Left ventricle myocardium inferior (tissue), 1 donor: ENCODE results near the gene CDHR3. TPM values are rescaled to one million over a fixed set of nuclear protein-coding genes. Genes with fewer than 3 reads are reported as not detected.

Experiments used
- DNase-seq: peaks from one replicate; pipeline ENCODE4 v3.0.0-alpha.2; 2020
- H3K27ac ChIP-seq: fragments of 200-600 bp; replicated peaks from 2 replicates; pipeline ENCODE4 v1.8.0; 2021
- H3K27me3 ChIP-seq: fragments of 200-600 bp; 2 replicates; pipeline ENCODE4 v1.8.0; 2021; ENCODE audit warnings: low read depth
- H3K36me3 ChIP-seq: fragments of 200-600 bp; 2 replicates; pipeline ENCODE4 v1.8.0; 2021
- H3K4me1 ChIP-seq: fragments of 200-600 bp; 2 replicates; pipeline ENCODE4 v1.8.0; 2021
- H3K4me3 ChIP-seq: fragments of 200-600 bp; 2 replicates; pipeline ENCODE4 v1.8.0; 2021; ENCODE audit warnings: mild to moderate bottlenecking, moderate library complexity
- H3K9me3 ChIP-seq: fragments of 200-600 bp; replicated peaks from 2 replicates; pipeline ENCODE4 v1.8.0; 2021
- intact Hi-C: fragments of 100-400 bp; cut with micrococcal nuclease; formaldehyde crosslinking; loops from one replicate; pipeline ENCODE4 v1.11.0; 2022
- total RNA-seq: library from RNA; stranded (reverse); fragmentation: NEBNext Ultra II Directional; extraction: Animal tissue kit (Norgen Biotek cat#: 25700); gene quantifications from one replicate; pipeline ENCODE4 v1.2.1, GENCODE V29; 2021
- TF ChIP-seq, protein P1 (sequence below): fragments of 200-600 bp; IDR thresholded peaks from 2 replicates; pipeline ENCODE4 v1.8.0; 2021; ENCODE audit warnings: antibody characterized with exemption, mild to moderate bottlenecking, borderline replicate concordance
- donor health status: DM: no; HTN: yes; CAD: no; lungs with severe emphysema.

Gene CDHR3
- total RNA-seq, 1 donor from 2014 or later: 11.4 TPM

DNA sequence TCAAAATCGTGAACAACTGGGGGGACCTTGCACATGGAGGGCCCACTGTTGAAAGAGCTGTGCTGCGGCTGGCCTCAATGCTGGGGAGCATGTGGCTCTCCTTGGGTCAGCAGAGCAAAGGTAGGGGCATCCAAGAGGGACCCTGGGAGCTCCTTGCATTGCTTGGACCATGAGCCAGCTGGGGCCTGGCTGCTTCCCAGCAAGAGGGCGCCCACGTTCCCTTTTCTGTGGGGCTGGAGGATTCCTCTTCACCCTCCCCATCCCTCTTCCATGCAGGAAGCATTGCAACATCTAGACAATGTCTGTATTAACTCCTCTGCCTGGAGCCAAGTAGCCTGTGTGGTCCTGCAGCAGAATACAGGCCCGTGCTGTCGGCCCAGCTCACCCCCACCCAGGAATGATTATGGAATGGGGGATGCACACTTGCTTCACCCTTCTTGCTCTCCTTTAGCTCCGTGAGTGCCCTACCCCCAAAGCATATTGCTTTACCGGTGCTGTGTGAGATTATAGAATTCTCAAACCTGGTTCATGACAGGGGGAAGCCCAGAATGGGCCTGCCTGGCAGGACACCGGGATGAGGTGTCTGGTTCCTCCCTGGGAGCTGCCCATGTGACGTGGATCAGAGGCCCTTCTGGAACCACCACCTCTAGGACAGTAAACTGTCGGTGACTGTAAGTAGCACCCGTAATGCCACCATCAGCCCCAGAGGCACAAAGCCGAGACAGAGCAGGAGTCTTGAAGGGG, 87.1 kb downstream of the CDHR3 start:
- TF ChIP-seq, protein P1, sequence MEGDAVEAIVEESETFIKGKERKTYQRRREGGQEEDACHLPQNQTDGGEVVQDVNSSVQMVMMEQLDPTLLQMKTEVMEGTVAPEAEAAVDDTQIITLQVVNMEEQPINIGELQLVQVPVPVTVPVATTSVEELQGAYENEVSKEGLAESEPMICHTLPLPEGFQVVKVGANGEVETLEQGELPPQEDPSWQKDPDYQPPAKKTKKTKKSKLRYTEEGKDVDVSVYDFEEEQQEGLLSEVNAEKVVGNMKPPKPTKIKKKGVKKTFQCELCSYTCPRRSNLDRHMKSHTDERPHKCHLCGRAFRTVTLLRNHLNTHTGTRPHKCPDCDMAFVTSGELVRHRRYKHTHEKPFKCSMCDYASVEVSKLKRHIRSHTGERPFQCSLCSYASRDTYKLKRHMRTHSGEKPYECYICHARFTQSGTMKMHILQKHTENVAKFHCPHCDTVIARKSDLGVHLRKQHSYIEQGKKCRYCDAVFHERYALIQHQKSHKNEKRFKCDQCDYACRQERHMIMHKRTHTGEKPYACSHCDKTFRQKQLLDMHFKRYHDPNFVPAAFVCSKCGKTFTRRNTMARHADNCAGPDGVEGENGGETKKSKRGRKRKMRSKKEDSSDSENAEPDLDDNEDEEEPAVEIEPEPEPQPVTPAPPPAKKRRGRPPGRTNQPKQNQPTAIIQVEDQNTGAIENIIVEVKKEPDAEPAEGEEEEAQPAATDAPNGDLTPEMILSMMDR: no peak
- intact Hi-C loops: no loop called here
- no peak for DNase-seq

DNA sequence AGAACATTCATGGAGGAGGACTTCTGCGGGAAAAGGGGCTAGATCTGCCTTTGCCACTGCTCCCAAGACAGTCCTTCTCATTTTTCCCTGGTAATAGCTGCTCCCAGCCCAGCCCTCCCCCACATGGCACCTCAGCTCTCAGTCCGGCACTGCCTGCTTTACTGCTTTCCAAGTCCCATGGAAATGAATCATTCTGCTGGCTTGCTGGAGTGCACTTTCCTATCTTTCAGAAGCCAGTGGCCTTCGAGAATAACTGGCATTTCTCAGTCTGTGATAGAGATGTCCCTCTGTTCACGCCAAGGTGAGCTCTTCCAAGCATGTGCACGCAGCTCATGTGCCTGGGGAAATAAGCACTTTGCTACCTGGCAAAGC, 87.7 kb downstream of the CDHR3 start:
- H3K4me1 ChIP-seq: peaks cover 9% of the 10 kb centered on the region
- intact Hi-C loops: no loop called here
- DNase-seq: no peak
- H3K4me3 ChIP-seq: no peak overlapping the region
- no peaks in the 10 kb centered on the region for H3K36me3 ChIP-seq
- no peaks in the 10 kb centered on the region for H3K27me3 ChIP-seq
- H3K9me3 ChIP-seq: peaks cover 7% of the 10 kb centered on the region
- TF ChIP-seq, protein P1: no peak
- H3K27ac ChIP-seq: no peak overlapping the region

More for the DNA sequence above, 87.1 kb downstream of the CDHR3 start:
- H3K27ac ChIP-seq: no peak overlapping the region
- no peak overlapping the region for H3K4me3 ChIP-seq
- H3K27me3 ChIP-seq: no peaks in the 10 kb centered on the region
- H3K36me3 ChIP-seq: no peaks in the 10 kb centered on the region
- H3K9me3 ChIP-seq: peaks cover 7% of the 10 kb centered on the region
- H3K4me1 ChIP-seq: peaks cover 9% of the 10 kb centered on the region

DNA sequence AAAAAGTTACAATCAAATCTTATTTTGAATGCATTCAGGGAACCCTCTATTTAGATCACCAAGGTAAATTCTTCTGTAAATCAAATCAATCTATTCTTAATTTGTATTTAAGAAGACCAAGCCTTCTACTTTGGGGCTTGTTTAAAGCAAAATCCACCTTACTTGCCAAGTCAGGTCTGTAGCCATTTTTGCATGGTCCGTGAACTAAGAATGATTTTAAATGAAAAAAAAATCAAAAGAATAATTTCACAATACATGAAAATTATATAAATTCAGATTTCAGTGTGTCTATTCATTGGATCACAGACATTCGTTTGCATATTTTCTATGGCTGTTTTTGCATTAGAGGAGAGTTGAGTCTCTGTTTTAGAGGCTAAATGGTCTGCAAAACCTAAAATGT, 89.6 kb downstream of the CDHR3 start:
- Histone ChIP-seq H3K4me1 (peaks cover 13% of the 10 kb centered on the region), H3K27ac (no peak overlapping the region), H3K36me3 (no peaks in the 10 kb centered on the region), H3K9me3 (peaks cover 7% of the 10 kb centered on the region), H3K4me3 (no peak overlapping the region), H3K27me3 (no peaks in the 10 kb centered on the region)
- TF ChIP-seq, protein P1: no peak
- intact Hi-C loops: no loop called here
- DNase-seq: no peak

DNA sequence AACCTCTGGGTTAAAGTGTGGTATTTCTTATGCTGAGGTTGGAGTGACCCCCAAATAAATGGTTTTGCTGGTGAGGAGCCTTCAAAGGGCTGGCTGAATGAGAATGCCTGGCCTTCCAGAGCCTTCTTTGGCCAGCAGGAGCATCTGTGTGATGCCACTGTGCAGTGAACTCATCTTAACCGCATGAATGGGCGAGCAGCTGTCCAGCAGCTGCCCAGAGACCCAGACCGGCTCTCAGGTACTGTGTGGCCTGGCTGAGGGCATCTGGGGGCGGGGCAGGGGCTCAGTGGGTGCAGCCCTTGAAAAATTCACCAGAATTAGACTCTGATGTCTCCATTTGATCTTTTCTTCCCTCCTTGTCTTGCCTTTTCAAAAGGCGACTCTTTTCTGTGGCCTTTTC, 90.0 kb downstream of the CDHR3 start:
- peaks cover 16% of the 10 kb centered on the region for H3K4me1 ChIP-seq
- H3K27ac ChIP-seq: no peak overlapping the region
- TF ChIP-seq, protein P1: no peak
- H3K27me3 ChIP-seq: no peaks in the 10 kb centered on the region
- H3K9me3 ChIP-seq: peaks cover 7% of the 10 kb centered on the region
- H3K36me3 ChIP-seq: no peaks in the 10 kb centered on the region
- intact Hi-C loops: no loop called here
- H3K4me3 ChIP-seq: no peak overlapping the region
- no peak for DNase-seq

DNA sequence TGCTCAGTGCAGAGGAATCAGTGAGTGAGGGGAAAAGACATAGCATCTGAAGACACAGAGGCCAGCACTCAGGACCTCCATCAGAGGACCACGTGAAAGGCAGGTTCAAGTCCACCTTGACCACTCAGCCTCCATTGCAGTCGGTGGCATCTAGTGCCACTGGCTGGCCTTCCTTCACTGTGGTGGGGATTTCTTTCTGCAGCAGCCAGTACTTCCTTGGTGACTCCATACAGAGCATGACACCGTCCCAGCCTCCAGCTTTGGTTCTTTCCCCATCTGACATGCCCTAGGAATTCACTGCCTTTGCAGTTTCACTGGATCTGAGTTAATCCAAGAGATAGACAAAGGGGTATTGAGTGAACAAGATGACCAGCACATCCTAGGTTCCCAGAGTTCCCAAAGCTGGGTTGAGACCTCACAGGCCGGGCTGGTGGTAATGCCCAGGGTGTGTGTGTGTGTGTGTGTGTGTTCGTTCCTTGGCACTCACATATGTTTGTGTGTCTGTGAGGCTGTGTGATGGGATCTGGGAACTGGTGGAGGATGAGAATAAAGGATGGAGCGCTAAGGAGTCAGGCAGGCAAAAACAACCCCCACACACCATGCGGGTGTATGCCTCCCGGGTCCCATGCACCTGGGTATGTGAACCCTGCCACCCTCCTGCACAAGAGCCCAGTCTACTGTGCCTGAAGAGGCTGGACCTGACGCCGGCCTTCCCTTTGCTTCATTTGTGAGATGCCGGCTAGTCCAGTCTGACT, 91.3 kb downstream of the CDHR3 start:
- H3K27me3 ChIP-seq: no peaks in the 10 kb centered on the region
- H3K9me3 ChIP-seq: peaks cover 7% of the 10 kb centered on the region
- no peak overlapping the region for H3K4me3 ChIP-seq
- TF ChIP-seq, protein P1: no peak
- H3K4me1 ChIP-seq: peaks cover 27% of the 10 kb centered on the region
- intact Hi-C loops: no loop called here
- no peaks in the 10 kb centered on the region for H3K36me3 ChIP-seq
- no peak for DNase-seq
- H3K27ac ChIP-seq: no peak overlapping the region
